Measurements from ENCODE around the gene SLC33A1.

SLC33A1 gene

DNA sequence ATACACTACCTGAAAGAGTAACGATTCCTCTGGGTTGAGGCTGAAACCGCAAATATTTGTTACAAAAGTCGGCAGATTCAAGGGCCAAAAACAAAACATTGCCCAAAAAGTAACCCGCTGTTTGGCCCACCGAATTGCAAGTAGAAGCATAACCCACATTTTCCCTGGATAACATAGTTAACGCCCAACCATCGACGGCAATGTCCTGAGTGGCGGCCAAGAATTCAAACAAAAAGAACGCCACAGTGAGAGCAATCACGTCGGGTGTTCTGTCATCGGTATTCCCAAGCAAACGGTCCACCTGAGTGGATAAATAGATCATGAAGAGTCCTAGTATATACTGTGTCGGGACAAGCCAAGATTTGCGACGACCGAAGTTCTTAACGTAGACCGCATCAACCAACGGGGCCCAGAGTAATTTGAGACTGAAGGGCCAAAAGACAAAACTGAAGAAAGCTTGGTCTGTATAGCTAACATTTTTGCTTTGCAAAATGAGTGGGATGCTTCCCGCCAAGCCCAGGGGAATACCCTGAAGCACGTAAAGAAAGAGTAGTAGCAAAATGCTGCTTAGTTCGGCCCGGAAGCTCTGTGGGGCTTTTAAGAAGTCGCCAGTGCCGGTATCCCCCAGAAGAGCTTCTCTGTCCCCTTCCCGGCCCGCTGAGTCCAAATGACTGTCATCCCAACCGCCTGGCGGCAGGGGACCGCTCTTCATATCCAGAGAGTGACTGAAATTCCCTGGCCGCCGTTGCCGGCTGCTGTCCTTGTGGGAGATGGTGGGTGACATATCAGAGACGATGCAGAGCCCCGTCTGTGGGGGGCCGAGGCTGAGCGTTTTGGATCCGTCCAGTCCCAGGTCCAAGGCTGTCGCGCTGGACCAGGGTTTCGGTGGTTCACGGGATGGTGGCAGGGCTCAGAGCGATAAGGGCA, 750 bp downstream of the SLC33A1 start:
- TF ChIP-seq, protein P1, sequence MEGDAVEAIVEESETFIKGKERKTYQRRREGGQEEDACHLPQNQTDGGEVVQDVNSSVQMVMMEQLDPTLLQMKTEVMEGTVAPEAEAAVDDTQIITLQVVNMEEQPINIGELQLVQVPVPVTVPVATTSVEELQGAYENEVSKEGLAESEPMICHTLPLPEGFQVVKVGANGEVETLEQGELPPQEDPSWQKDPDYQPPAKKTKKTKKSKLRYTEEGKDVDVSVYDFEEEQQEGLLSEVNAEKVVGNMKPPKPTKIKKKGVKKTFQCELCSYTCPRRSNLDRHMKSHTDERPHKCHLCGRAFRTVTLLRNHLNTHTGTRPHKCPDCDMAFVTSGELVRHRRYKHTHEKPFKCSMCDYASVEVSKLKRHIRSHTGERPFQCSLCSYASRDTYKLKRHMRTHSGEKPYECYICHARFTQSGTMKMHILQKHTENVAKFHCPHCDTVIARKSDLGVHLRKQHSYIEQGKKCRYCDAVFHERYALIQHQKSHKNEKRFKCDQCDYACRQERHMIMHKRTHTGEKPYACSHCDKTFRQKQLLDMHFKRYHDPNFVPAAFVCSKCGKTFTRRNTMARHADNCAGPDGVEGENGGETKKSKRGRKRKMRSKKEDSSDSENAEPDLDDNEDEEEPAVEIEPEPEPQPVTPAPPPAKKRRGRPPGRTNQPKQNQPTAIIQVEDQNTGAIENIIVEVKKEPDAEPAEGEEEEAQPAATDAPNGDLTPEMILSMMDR (IDR thresholded peaks at IDR 0.05), result no peak

DNA sequence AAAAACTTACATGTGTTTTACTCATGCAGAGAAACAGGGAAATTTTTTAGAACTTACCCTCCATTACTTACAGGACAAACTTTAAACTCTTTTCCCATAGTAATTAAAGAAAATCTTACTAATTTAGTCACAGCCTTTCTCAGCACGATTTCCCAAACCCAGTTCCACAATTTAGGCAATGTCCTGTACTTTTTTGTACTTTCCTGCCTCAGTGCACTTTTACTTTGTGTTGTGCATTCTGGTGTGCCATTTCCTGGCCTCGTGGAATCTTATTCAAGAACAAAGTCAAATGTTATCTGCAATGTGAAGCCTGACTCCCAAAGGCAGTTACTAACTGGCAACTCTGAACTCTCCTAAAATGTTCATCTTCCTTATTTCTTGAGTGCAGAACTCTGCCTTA, 1.9 kb downstream of the SLC33A1 start:
- TF ChIP-seq, protein P1 (IDR thresholded peaks at IDR 0.05), result no peak

DNA sequence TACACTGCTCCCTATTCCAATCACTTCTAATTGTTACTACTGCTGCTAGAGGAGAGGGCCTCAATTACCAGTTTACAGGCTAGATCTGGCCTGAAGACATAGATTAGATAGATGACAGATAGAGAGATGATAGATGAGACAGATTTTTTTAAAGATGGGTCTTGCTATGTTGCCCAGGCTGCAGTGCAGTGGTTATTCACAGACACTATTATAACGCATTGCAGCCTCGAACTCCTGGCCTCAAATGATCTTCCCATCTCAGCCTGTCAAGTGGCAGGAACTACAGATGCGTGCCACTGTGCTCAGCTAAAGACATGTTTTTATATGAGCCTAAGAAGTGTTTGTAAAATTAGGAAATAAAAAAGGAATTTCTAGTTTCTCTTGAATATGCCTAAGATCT, 6.2 kb downstream of the SLC33A1 start:
- TF ChIP-seq, protein P1 (IDR thresholded peaks at IDR 0.05), result no peak

DNA sequence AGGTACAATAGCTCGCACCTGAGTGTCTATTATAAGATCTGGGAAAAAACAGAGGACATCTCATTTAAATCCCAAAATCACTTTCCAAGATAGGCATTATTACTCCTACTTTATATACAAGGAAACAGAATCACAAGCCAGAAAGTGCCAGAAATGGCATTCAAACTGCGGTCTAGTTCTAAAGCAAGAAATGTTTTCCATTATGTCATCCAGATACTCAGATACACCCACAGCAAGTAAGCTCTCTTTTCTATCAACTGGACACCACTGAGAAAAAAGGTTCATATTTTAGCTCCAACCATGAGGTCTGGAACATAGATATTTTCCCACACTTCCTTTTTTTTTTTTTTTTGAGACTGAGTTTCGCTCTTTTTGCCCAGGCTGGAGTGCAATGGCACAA, 8.1 kb downstream of the SLC33A1 start:
- TF ChIP-seq, protein P1 (IDR thresholded peaks at IDR 0.05), result no peak

DNA sequence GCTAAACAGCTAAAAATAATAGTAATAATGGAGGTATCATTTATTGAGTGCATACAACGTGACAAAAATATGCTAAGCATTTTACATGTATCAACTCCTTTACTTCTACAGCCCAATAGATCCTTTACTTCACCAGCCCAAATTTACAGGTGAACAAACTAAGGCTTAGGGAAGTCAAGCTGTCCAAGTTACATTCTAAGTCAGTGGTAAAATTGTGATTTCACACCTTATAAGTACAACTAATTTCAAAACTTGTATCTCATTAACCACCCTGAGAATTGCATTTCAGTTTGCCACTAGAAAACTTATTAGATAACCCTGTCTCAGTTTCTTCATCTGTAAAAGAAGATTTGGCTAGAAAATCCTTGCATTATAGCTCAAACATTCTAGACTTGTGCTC, 10.7 kb downstream of the SLC33A1 start:
- TF ChIP-seq, protein P1 (IDR thresholded peaks at IDR 0.05), result no peak

DNA sequence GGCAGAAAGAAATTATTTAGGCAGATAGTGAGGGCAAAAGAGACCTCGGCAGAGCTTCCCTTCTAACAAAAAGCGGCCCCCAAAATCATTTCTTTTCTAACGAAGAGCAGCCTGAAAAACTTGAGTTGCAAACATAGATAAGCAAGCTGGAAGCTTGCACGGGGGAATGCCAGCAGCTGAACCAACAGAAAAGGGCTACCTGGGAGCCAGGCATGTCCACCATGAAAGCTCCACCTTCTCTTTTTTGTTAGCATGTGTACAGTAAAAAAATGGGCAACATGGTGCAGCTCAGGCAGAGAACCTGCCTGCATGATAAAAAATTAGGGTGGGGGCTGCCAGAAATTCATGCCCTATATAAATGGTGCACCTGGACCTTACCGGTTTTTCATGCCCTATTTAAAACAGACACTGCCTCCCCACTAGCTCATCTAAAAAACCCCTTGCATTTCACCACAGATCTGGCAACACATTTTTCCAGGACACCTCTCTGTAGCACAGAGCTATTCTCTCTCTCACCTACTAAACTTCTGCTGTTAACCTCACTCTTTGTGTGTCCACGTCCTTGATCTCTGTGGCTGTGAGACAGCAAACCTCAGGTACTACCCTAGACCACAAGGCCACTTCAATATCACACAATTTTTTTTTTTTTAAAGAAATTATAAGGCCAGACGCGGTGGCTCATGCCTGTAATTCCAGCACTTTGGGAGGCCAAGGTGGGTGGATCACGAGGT, 18.7 kb downstream of the SLC33A1 start:
- TF ChIP-seq, protein P1 (IDR thresholded peaks at IDR 0.05), result no peak

DNA sequence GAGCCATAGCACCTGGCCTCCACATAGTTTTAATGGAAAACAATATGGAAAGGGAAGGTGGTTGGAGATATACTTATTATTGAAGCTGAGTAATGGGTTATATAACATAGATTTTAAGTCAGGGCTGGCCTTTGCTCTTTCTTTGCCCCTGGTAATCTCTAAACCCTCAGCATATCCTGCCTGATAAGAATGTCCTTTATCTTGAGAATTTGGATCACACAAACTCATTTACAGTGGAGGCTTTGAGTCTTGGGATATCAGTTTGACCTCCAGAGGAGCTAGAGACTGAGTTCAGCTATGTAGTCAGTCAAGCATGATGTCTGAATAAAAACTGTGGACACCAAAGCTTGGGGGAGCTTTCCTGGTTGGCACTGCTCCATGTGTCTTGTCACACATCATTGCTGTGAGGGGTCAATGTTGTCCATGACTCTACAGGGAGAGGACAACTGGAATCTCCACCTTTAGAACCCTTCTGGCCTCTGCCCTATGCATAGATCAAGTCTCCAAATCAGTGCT, 39.1 kb downstream of the SLC33A1 start:
- TF ChIP-seq, protein P1 (IDR thresholded peaks at IDR 0.05), result no peak
